Measurements from ENCODE around the gene SPTSSA.

DNA sequence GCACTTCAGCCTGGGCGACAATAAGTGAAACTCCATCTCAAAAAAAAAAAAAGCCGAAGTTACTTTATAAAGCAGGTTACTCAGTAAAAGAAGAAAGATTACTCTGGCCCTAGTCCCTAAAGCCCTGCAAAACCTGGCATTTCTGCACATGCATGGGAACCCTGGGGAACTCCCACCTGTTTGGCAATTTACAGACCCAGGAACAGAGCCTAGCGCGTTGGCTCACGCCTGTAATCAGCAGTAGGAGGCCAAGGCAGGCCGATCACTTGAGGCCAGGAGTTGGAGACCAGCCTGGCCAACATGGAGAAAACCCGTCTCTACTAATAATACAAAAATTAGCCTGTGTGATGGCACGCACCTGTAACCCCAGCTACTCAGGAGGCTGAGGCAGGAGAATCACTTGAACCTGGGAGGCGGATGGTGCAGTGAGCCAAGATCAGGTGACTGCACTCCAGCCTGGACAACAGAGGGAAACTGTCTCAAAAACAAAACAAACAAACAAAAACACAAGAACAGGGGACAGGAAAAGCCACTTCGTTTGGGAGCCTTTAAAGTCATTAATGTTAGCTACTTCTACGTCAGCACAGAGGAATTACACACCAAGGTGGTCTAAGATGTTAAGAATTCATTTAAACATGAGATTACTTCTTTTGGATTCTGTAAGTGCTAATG is 34.1 kb upstream of the SPTSSA start:
- TF ChIP-seq CTCF (IDR thresholded peaks at IDR 0.05) = no peak
- TF ChIP-seq EP300 (IDR thresholded peaks at IDR 0.05; ENCODE audit: low read depth) = no peak
- TF ChIP-seq POLR2AphosphoS5 (IDR thresholded peaks at IDR 0.05) = no peak
- no peak for TF ChIP-seq POLR2A (IDR thresholded peaks at IDR 0.05)
